HG02588 (cell line): ENCODE measurements around the gene ICAM3.
"Not testable (repeated sequence)": the region's sequence is repeated elsewhere in the genome, so short reads cannot be mapped to it uniquely, and the experiment has no call there.

Experiments
- ATAC-seq: cut with Tn5 transposase; IDR thresholded peaks from one replicate; pipeline ENCODE4 v1.9.1; 2021; ENCODE audit warnings: mild to moderate bottlenecking, moderate library complexity; ENCODE audit not compliant: unreplicated experiment

Gene ICAM3

DNA sequence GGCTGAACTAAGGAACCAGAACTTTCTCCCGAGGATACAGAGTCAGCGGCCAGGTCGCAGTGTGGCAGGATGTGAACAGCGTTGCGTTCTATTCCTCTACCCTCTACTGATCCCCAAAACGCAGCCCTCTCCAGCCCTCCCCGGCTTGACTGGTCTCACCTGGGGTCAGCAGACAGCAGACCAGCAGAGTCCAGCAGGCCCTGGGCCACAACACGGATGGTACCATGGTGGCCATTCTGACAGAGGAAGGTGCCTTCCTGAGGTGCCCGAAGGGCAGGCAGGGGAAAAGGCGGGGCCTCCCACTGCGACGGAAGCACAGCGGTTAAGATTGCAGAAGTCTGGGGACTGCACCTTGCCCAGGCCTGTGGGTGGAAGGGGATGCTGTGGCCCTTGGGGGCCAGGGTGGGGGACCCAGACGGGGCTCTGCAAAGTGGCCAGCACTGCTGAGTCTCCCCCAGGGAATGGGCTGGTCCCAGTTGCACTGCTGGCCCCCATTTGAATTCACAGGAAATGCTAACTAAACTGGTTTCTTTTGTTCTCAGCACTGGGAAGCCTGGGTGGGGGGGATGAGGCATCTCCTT is at the start of gene ICAM3:
Gene ICAM3, minus strand, starts transcription at position 245 of the 581 bp plus-strand sequence. Its CDS starts 10 bp downstream, at position 235.
- peak; percentile 76 for ATAC-seq

DNA sequence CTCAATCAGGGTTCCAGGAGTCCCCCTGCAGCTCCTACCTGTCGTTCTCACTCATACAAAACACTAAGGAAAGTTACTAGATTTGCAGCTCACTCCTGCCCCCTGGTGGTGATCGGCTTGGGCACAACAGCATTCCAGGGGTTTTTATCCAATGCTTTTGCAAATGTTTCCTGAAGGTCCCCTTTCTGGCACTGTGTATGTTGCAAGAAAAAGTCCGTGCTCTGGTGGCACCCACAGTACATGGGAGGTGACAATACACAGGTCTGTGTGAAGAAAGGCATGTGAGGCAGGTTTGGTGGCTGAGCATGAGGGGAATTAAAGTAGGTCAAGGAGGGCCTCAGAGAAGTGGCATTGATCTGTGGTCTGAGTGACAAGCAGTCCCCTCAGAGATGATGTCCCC is 49.5 kb upstream of the ICAM3 start:
- no peak for ATAC-seq

DNA sequence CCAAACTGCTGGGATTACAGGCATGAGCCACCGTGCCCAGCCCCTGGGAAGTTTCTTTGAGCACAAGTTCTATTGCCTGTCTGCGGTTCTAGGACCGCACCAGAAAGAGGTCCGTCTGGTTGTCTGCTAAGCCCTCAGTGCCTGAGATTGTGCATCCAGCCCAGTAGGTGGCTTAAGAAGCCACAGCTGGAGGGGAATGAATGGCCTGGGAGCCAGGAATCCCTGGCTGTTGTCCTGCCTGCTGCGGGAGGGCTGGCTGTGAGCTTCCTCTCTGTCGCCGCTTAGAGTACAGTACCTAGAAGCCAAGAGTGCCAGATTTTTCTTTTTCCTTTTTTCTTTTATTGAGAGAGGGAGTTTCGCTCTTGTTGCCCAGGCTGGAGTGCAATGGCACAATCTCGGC is 45.2 kb upstream of the ICAM3 start:
- ATAC-seq, result no peak

DNA sequence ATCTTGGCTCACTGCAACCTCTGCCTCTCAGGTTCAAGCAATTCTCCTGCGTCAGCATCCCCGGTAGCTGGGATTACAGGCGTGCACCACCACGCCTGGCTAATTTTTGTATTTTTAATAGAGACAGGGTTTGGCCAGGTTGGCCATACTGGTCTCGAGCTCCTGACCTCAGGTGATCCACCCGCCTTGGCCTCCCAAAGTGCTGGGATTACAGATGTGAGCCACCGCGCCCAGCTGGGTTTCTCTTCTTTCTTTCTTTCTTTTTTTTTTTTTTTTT is 43.7 kb upstream of the ICAM3 start:
- not testable (repeated sequence) for ATAC-seq

DNA sequence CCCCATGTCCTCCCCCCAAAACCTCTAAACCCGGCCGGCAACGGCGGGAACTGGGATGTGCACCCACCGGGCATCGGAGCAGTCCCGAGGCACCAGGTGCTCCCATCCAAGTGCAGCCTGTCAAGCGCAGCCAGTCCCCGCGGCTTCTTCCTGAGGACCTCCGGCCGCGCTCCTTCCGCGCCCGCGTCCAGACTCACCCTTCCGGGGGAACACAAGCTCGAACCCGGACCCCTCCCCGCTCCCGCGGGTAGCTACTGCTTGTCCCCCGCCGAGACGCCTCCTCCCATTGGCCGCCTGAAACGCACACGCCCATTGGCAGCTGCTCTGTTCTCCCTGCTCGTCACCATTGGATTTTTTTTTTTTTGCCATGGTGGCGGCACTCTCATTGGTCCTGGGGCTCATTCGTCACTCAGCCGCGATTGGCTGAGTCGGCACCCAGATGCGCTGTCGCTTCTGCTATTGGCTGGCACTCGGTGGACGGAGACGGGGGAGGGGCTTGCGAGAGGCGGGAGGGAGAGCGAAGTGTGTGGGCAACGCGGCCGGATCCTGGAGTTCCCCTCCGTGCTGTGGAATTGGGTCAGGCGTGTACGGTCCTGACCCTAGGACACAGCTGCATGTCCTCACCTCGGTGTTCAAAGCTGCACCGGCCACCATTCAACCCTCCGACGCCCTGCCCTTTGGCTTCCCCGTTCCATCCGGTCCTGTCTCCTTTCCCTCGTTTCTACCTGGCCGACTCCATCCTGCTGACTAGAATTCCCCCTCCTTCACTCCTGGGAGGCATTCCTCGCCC is 41.1 kb upstream of the ICAM3 start, which contains the start of gene TYK2:
Gene TYK2, minus strand, starts transcription at position 260 of the 790 bp plus-strand sequence. CDS start 2,166 bp downstream, outside the sequence.
- ATAC-seq, result peak; percentile 89

DNA sequence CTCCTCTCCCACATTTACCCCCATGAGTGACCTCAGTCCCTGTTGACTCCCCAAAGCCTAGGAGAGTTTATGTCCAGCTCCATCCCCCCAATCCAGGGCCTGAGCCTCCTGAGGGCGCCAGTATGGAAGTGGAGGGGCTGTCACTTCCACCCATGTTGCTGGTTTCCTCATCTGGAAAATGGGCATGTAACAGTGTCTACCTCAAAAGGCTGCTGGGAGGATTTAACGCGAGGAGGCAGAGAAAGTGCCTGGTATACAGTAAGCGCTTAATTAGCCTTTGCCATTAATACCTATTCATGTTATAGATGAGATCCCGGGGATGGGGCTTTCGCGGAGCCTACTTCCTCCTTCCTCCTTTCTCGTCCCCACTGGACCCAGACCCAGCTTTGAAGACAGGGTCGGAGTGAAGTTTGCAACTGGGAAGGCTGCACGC is 40.5 kb upstream of the ICAM3 start:
- ATAC-seq, result no peak

DNA sequence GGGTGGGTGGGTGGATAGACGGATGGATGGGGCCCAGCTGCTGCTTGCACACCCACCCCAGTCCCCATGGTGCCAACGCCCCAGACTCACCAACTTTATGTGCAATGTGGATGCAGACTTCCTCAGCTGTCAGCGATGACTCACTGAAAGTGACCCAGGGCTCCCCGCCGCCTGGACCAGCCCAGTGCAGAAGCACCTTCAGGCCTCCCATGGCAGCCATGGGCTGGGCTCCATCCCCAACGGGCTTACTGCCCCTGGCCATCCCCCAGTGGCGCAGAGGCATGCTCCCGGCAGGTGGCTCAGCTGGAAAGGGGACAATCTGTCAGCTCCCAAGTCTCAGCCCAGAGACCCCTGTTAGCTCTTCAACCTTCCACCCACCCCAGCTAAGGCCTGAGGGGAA is 38.7 kb upstream of the ICAM3 start:
- no peak for ATAC-seq

DNA sequence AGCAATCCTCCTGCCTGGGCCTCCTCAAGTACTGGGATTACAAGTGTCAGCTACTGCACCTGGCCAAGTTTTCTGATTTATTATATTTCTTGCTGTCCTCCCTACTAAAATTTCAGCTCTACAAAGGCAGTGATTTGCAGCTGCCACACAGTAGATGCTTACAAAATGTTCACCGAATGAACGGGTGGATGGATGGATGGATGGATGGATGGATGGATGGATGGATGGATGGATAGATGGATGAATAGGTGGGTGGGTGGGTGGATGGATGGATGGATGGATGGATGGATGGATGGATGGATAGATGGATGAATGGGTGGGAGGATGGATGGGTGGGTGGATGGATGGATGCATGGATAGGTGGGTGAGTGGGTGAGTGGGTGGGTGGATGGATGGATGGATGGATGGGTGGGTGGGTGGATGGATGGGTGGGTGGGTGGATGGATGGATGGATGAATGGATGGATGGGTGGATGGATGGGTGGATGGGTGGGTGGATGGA is 37.8 kb upstream of the ICAM3 start:
- not testable (repeated sequence) for ATAC-seq

DNA sequence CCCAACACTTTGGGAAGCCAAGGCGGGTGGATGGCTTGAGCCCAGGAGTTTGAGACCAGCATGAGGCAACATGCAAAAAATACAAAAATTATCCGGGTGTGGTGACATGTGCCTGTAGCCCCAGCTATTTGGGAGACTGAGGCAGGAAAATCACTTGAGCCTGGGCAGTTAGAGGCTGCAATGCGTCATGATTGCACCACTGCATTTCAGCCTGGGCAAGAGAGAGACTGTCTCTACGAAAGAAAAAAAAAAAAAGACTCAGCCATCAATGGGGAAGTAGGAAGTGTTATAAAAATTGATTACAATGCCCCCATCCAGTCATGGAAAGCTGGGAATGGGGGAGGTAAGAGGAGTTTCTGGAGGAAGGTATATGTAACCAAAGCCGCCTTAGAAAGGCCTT is 35.5 kb upstream of the ICAM3 start:
- no peak for ATAC-seq

DNA sequence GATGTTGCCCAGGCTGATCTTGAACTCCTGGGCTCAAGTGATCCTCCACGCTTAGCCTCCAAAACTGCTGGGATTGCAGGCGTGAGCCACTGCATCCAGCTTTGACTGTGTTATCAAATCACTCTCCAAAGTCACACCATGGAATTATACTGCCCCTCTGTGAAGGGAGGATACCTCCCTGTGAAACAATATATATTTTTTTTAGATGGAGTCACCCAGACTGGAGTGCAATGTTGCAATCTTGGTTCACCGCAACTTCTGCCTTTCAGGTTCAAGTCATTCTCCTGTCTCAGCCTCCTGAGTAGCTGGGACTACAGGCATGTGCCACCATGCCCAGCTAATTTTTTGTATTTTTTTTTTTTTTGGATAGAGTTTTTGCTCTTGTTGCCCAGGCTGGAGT is 33.3 kb upstream of the ICAM3 start:
- no peak for ATAC-seq

DNA sequence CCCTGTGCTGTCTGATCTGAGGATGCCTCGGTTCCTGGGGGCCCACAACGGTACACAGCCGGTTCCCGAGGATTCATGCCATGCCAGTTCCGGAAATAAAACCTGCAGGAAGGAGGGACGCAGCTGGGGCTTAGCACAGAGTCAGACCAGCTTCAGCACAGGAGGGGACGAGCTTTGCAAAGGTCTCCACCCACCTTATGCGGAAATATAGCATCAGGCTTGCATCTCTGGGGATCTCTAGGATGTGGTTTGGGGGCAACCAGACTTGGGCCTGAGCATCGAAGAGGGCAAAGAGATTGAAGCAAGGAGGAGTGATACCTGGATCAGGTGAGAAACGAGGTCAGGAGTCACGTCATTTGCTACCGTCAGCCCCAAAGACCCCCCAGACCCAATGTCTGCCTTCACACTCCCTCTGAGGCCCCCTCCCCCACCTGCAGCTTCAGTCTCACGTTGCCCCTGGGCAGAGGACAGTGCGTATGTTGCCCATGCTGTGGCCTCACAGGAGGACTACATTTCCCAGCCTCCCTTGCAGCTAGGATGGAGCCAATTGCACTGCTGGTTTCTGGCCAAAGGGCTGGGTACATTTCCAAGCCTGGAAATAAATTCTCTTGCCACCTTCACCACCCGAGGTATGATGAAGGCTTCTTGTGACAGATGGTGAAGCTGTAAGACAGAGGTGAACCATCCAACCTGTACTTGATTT is 28.8 kb upstream of the ICAM3 start:
- no peak for ATAC-seq

GRCh38 chr19:10366950-10367512 is 27.6 kb upstream of the ICAM3 start:
- ATAC-seq, result not testable (repeated sequence)

DNA sequence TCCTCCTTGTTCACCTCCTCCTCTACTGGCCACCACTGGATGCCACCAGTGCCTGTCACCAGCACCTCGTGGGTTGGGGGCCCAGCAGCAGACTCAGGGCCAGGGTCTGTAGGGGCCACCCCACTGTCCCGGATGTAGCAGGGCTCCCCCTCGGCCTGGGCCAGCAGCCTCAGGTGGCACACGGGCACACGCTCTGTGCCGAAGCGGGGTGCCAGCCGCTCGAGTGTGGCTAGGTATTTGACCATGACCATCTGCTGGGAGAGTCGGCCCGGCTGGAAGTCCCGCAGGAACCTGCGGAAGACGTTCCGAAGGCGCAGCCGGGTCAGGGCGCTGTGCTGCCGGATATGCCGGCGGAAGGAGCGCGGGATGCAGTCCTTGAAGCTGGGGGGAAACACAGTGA is 26.1 kb upstream of the ICAM3 start:
- ATAC-seq, result no peak

DNA sequence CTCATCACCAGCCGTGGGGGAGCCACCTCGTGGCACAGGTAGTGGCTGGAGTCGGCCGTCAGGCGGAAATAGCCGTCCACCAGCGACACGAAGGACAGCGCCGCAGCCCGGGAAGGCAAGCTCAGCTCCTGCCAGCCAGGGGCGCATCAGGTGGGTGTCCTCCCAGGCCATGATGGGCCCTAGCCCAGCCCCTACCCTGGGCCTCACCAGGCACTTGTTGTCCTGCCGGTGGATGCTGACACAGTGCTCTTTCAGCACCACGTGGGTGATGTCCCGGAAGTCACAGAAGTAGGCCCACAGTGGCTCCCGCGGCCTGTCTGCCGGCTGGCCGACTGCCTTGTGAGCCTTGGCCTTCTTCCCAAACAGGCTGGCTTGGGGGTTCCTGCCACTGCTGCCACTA is 25.2 kb upstream of the ICAM3 start:
- no peak for ATAC-seq

DNA sequence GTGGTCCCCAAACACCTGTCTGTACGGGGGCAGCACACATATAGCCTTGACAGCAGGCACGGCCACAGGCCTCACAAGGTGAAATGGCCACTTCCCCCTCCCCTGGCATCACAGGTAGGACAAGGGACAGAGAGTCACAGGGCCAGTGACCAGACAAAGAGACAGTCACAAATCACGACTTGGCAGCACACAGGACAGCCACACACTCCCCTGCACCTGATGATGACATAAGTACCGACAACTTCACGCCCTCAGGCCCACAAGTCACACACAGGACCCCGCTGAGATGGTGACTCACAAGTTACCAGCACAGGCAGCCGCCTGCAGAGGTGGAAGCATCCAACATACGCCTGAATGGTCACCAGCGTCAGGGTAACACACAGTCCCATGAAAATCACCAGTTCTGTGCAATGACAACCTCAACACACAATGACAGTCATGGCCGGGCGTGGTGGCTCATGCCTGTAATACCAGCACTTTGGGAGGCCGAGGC is 24.4 kb upstream of the ICAM3 start:
- ATAC-seq, result no peak

DNA sequence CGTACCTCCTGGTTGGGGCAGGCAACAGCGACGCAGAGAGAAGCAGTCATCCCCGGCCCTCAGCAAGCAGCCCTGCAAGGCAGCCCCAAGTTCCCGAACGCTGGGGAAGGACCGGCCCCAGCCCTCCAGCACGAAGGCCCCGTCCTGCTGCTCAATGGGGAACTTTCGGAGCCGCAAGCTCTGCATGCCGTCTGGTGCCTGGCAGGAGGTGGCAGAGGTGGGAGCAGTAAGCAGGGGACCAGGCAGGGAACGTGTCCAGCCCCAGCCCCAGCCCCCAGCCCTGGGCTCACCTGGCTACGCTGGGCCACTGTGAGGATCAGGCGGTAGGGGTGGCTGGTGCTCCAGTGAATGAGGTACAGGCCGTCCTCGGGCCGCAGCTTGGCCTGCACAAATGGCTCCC is 22.8 kb upstream of the ICAM3 start:
- no peak for ATAC-seq

DNA sequence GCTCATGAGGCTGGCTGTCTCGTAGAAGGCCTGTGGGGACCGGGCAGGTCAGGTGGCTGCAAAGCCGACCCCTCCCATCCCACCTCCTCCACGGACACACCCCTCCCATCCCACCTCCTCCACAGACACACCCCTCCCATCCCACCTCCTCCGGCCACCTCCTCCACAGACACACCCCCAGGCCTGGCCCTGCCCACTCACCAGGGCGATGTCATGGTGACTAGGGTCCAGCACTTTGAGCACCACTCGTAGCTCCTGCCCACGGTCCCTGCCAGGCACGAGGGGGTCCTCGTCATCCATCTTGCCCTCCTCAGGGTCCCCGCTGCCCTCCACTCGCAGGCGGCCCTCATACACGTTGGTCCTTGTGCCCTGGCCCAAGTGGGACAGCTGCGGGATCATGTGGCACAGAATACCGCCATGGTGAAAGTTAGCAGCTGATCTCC is 22.2 kb upstream of the ICAM3 start:
- ATAC-seq, result no peak

DNA sequence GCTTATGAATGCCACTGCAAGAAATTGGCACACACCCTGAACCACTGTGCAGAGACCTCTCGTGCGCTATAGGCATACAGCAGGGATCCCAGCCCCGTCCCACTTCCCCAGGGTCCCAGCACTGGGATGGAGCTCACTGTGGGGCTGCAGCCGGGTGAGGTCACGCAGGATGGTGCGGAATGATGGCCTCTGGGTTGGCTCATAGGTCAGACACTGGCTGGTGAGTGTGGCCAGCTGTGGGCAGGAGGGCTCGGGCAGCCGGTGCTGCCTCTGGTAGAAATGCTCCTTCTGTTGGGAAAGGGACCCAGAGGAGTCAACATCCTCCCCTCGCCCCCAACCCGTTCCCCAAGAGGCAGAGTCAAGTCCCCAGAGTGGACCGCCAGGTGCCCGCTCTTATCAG is 17.0 kb upstream of the ICAM3 start:
- no peak for ATAC-seq

- no peak for ATAC-seq
Measured at GRCh38 chr19:10353793-10354391, 14.5 kb upstream of the ICAM3 start.

DNA sequence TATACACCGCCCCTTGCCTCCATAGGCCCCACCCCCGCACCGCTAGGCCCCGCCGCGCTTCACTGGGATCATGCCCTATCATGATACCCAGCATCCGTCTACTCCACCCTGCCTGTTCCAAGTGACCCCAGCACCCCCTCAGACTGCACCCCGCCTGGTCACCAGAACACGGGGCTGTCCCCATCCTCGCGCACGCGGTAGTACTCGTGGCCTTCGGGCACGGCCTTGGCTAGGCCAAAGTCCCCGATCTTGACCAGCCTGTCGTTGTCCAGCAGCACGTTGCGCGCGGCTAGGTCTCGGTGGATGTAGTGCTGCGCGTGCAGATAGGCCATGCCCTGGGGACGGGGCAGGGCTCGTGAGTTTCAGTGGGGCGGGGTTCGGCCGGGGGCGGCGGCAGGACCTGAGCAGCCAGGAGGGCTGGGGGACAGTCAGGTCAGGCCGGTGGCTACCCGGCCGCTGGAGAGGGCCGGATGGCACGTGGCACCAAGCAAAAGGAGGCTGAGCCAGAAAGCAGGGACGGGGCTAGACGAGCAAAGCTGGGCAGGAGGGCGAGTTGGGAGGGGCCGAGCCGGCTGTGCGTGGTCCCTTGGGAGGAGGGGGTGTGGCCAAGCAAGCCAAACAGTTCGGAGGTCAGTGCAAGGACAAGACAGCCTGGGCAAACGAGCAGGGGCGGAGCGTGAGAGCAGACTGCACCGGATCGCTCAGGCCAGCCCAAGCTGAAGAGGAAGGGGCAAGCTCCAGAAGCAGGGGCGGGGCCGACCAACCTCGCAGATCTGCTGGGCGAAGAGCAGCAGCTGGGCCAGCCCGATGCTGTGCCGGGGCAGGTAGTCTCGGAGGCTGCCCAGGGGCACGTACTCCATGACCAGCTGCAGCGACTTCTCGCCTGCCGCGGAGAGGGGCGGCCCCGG is 13.6 kb upstream of the ICAM3 start:
- ATAC-seq, result no peak
